Ovary (tissue), 3 donors: Measurements from ENCODE around the gene ZIC5.

Source experiments
- CTCF ChIP-seq, 3 donors: fragments of 450-650 bp in 2 of 3; fragments of 200-600 bp in 1 of 3; IDR thresholded peaks; one replicate each; pipeline versions ENCODE4 v1.5.1 to v1.8.0; 2016 to 2022; ENCODE audit warnings: antibody characterized with exemption in 3 of 3, mild to moderate bottlenecking in 1 of 3
- EP300 ChIP-seq: sonication (generic); formaldehyde crosslinking; IDR thresholded peaks from one replicate; pipeline ENCODE4 v1.6.1; 2017; ENCODE audit warnings: antibody characterized with exemption
- POLR2A ChIP-seq: fragments of 450-650 bp; IDR thresholded peaks from one replicate; pipeline ENCODE4 v1.6.1; 2017; ENCODE audit warnings: antibody characterized with exemption, mild to moderate bottlenecking, moderate library complexity
- donor health status: DM: no; HTN: no; CAD: no.

GRCh38 chr13:99987154-99988019 is 15.8 kb upstream of the ZIC5 start:
- TF ChIP-seq CTCF (IDR thresholded peaks at IDR 0.05): no peak
- no peak for TF ChIP-seq POLR2A
- no peak for TF ChIP-seq EP300
